Measurements from ENCODE around the gene BTAF1. TPM values are rescaled to one million over a fixed set of nuclear protein-coding genes. Genes with fewer than 3 reads are reported as not detected.

The BTAF1 gene
- total and polyA plus RNA-seq, 12 donors, result 7.8 to 55.5 (median 21.3) TPM

- H3K4me3 ChIP-seq, result no peak overlapping the region
- WGBS, 4 donors, result 92 to 95% (median 94%) methylated on average over 8 of the region's 8 CpGs
- no peak for TF ChIP-seq POLR2A (IDR thresholded peaks at IDR 0.05)
- no peak for TF ChIP-seq CTCF (IDR thresholded peaks at IDR 0.05)
- H3K36me3 ChIP-seq (replicated peaks in 1 of 2), result peaks cover 0 to 45% of the 10 kb centered on the region in 2 donors
- no peaks in the 10 kb centered on the region for H3K9me3 ChIP-seq (replicated peaks in 1 of 3)
- no peak for DNase-seq
- intact Hi-C loops (cut with DNase I), result no loop called here
- H3K4me1 ChIP-seq (replicated peaks in 1 of 2), result no peaks in the 10 kb centered on the region
- H3K27me3 ChIP-seq, result no peaks in the 10 kb centered on the region
- no peak overlapping the region for H3K27ac ChIP-seq
Measured at GRCh38 chr10:91987397-91988037, 63.9 kb downstream of the BTAF1 start.

GRCh38 chr10:91992031-91992430 is 68.5 kb downstream of the BTAF1 start:
- 94 to 100% (median 96%) methylated on average over 1 of the region's 1 CpG for WGBS, 4 donors
- intact Hi-C loops (cut with DNase I), result no loop called here
- Histone ChIP-seq H3K27me3 (no peaks in the 10 kb centered on the region), H3K27ac (no peak overlapping the region), H3K4me1 (replicated peaks in 1 of 2) (no peaks in the 10 kb centered on the region), H3K9me3 (replicated peaks in 1 of 3) (no peaks in the 10 kb centered on the region), H3K36me3 (replicated peaks in 1 of 2) (peaks cover 0 to 53% of the 10 kb centered on the region in 2 donors), H3K4me3 (no peak overlapping the region)
- TF ChIP-seq CTCF (IDR thresholded peaks at IDR 0.05) (no peak), POLR2A (IDR thresholded peaks at IDR 0.05) (no peak)
- no peak for DNase-seq

DNA sequence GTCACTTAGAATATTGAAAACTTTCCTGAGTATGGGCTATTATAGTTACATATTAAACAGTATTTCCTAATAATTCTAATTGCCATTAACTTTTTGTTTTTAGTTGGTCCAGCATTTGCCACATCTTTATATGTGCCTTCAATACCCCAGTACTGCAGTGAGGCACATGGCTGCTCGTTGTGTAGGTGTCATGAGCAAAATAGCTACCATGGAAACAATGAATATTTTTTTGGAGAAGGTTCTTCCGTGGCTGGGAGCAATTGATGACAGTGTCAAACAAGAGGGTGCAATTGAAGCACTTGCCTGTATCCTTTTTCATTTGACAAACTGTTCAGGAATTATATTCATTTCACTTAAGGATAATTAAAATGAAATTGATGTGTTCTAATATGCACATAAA is 72.7 kb downstream of the BTAF1 start:
- TF ChIP-seq POLR2A (IDR thresholded peaks at IDR 0.05) (no peak), CTCF (IDR thresholded peaks at IDR 0.05) (no peak)
- Histone ChIP-seq H3K4me3 (no peak overlapping the region), H3K4me1 (replicated peaks in 1 of 2) (no peaks in the 10 kb centered on the region), H3K9me3 (replicated peaks in 1 of 3) (no peaks in the 10 kb centered on the region), H3K36me3 (replicated peaks in 1 of 2) (peaks cover 0 to 41% of the 10 kb centered on the region in 2 donors), H3K27me3 (no peaks in the 10 kb centered on the region), H3K27ac (no peak overlapping the region)
- no peak for DNase-seq
- 74 to 82% (median 75%) methylated on average over 2 of the region's 2 CpGs for WGBS, 4 donors
- intact Hi-C loops (cut with DNase I), result no loop called here

- Histone ChIP-seq H3K27ac (no peak overlapping the region), H3K4me3 (no peak overlapping the region), H3K9me3 (replicated peaks in 1 of 3) (no peaks in the 10 kb centered on the region), H3K27me3 (no peaks in the 10 kb centered on the region), H3K4me1 (replicated peaks in 1 of 2) (no peaks in the 10 kb centered on the region), H3K36me3 (replicated peaks in 1 of 2) (peaks cover 0 to 7% of the 10 kb centered on the region in 2 donors)
- TF ChIP-seq CTCF (IDR thresholded peaks at IDR 0.05), result no peak
- TF ChIP-seq POLR2A (IDR thresholded peaks at IDR 0.05), result no peak
- WGBS, 4 donors, result 86 to 98% (median 96%) methylated on average over 3 of the region's 3 CpGs
- DNase-seq, result no peak
- intact Hi-C loops (cut with DNase I), result no loop called here
Measured at GRCh38 chr10:92001581-92001980, 78.0 kb downstream of the BTAF1 start.
